Measurements from ENCODE around the gene CEP350. TPM values are rescaled to one million over a fixed set of nuclear protein-coding genes. Genes with fewer than 3 reads are reported as not detected.
"Not testable (repeated sequence)": the region's sequence is repeated elsewhere in the genome, so short reads cannot be mapped to it uniquely, and the experiment has no call there.

Gene CEP350
- polyA plus RNA-seq, 1 experiment, result 5.4 TPM

DNA sequence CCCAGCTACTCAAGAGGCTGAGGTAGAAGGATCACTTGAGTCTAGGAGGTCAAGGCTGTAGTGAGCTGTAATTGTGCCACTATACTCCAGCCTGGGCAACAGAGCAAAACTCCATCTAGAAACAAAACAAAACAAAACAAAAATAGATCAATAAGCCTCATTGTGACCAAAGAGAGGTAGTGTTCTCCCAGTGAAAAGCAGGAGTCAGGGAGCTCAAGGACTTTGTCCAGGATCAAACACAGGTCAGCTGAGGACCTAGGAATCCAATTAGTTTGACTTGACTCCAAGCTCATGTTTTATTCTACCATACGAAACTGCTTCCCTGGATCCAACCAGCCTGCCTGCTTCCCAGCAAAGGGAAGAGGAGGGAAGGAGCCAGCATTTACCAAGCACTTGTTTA is 178.6 kb downstream of the CEP350 start:
- CTCF ChIA-PET, result interaction anchor here (0.6 kb wide), 2 partner anchors 16 to 211 kb away, joined by 3 to 4 read pairs; no protein-coding TSS in a partner anchor
- Histone ChIP-seq H3K36me3 (ENCODE audit: control insufficient read depth, insufficient read depth, low read length) (no peaks in the 10 kb centered on the region), H3K4me3 (ENCODE audit: low read depth, low read length) (no peak overlapping the region), H3K27me3 (ENCODE audit: control insufficient read depth, insufficient read depth, low read length) (no peaks in the 10 kb centered on the region)
- DNase-seq (ENCODE audit: low read depth), result no peak
- TF ChIP-seq, protein P1, sequence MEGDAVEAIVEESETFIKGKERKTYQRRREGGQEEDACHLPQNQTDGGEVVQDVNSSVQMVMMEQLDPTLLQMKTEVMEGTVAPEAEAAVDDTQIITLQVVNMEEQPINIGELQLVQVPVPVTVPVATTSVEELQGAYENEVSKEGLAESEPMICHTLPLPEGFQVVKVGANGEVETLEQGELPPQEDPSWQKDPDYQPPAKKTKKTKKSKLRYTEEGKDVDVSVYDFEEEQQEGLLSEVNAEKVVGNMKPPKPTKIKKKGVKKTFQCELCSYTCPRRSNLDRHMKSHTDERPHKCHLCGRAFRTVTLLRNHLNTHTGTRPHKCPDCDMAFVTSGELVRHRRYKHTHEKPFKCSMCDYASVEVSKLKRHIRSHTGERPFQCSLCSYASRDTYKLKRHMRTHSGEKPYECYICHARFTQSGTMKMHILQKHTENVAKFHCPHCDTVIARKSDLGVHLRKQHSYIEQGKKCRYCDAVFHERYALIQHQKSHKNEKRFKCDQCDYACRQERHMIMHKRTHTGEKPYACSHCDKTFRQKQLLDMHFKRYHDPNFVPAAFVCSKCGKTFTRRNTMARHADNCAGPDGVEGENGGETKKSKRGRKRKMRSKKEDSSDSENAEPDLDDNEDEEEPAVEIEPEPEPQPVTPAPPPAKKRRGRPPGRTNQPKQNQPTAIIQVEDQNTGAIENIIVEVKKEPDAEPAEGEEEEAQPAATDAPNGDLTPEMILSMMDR (IDR thresholded peaks at IDR 0.05; ENCODE audit: insufficient read depth, low read depth, low read length), result no peak
- POLR2A ChIA-PET, result no interaction called here

- CTCF ChIA-PET, result interaction anchor here (0.6 kb wide), 2 partner anchors 17 to 212 kb away, joined by 3 to 4 read pairs; no protein-coding TSS in a partner anchor
- H3K27me3 ChIP-seq (ENCODE audit: control insufficient read depth, insufficient read depth, low read length); H3K4me3 ChIP-seq (ENCODE audit: low read depth, low read length); POLR2A ChIA-PET; DNase-seq (ENCODE audit: low read depth); H3K36me3 ChIP-seq (ENCODE audit: control insufficient read depth, insufficient read depth, low read length): not testable (repeated sequence)
Measured at GRCh38 chr1:180133688-180134087, 179.1 kb downstream of the CEP350 start.

- ChIA-PET CTCF (no interaction called here), POLR2A (no interaction called here)
- Histone ChIP-seq H3K36me3 (ENCODE audit: control insufficient read depth, insufficient read depth, low read length) (no peaks in the 10 kb centered on the region), H3K4me3 (ENCODE audit: low read depth, low read length) (no peak overlapping the region), H3K27me3 (ENCODE audit: control insufficient read depth, insufficient read depth, low read length) (no peaks in the 10 kb centered on the region)
- DNase-seq (ENCODE audit: low read depth), result no peak
- TF ChIP-seq, protein P1 (IDR thresholded peaks at IDR 0.05; ENCODE audit: insufficient read depth, low read depth, low read length), result no peak
Measured at GRCh38 chr1:180135535-180135934, 180.9 kb downstream of the CEP350 start.

DNA sequence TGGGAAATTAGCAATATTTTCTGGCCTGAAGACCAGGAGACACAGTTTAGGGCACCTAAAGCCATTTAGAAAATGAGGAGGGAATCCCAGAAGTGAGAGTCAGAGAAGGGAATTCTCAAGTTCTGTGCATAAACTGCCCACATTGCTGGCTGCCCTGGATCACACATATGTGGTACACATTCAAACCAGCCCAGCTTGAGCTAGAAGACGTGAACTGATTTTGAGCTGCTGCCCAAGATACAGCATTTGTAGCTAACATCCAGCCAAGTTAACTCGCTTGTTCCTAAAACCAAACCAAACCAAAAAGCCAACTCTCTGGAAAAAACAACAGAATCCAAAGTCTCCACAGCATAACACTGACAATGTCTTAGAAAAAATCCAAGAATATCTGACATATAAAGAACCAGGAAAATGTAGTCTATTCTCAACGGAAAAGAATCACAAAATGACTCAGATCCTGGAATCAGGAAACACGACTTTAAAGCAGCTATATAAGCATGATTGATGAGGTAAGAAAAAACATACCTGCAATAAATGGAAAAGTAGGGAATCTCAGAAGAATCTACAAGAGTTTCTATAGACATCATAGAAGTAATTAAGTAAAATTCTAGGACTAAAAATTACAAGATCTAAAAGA is 181.8 kb downstream of the CEP350 start:
- Histone ChIP-seq H3K4me3 (ENCODE audit: low read depth, low read length) (no peak overlapping the region), H3K36me3 (ENCODE audit: control insufficient read depth, insufficient read depth, low read length) (no peaks in the 10 kb centered on the region), H3K27me3 (ENCODE audit: control insufficient read depth, insufficient read depth, low read length) (no peaks in the 10 kb centered on the region)
- no peak for DNase-seq (ENCODE audit: low read depth)
- ChIA-PET POLR2A (no interaction called here), CTCF (interaction anchor here (0.7 to 0.9 kb wide), 2 partner anchors 26 to 85 kb away, joined by 3 read pairs; no protein-coding TSS in a partner anchor)
- TF ChIP-seq, protein P1 (IDR thresholded peaks at IDR 0.05; ENCODE audit: insufficient read depth, low read depth, low read length), result no peak

GRCh38 chr1:180136968-180137356 is 182.4 kb downstream of the CEP350 start:
- ChIA-PET POLR2A (no interaction called here), CTCF (interaction anchor here (0.7 to 0.9 kb wide), 2 partner anchors 26 to 85 kb away, joined by 3 read pairs; no protein-coding TSS in a partner anchor)
- H3K27me3 ChIP-seq (ENCODE audit: control insufficient read depth, insufficient read depth, low read length), result no peaks in the 10 kb centered on the region
- DNase-seq (ENCODE audit: low read depth), result no peak
- no peaks in the 10 kb centered on the region for H3K36me3 ChIP-seq (ENCODE audit: control insufficient read depth, insufficient read depth, low read length)
- no peak overlapping the region for H3K4me3 ChIP-seq (ENCODE audit: low read depth, low read length)
- TF ChIP-seq, protein P1 (IDR thresholded peaks at IDR 0.05; ENCODE audit: insufficient read depth, low read depth, low read length), result no peak

GRCh38 chr1:180137776-180138175 is 183.2 kb downstream of the CEP350 start:
- DNase-seq (ENCODE audit: low read depth), result no peak
- ChIA-PET CTCF (no interaction called here), POLR2A (no interaction called here)
- Histone ChIP-seq H3K4me3 (ENCODE audit: low read depth, low read length) (no peak overlapping the region), H3K36me3 (ENCODE audit: control insufficient read depth, insufficient read depth, low read length) (no peaks in the 10 kb centered on the region), H3K27me3 (ENCODE audit: control insufficient read depth, insufficient read depth, low read length) (no peaks in the 10 kb centered on the region)
- TF ChIP-seq, protein P1 (IDR thresholded peaks at IDR 0.05; ENCODE audit: insufficient read depth, low read depth, low read length), result no peak

All from BJ (cell line).